OCI-LY3 (cell line): ENCODE data around the gene SAMD9.

Source experiments
- CTCF ChIP-seq: fragments of 200-600, 300-600 bp; sonication (generic); IDR thresholded peaks from 2 replicates; pipeline ENCODE4 v1.5.1; 2014; ENCODE audit warnings: antibody characterized with exemption, low read length, low read depth
- EZH2phosphoT487 ChIP-seq: fragments of 200-600 bp; shearing (Covaris generic); IDR thresholded peaks from 2 replicates; pipeline ENCODE4 v1.6.1; 2018; ENCODE audit warnings: antibody characterized with exemption, mixed run types, low read depth

- TF ChIP-seq CTCF: no peak
- no peak for TF ChIP-seq EZH2phosphoT487
These were observed 66.1 kb downstream of the SAMD9 start for GRCh38 chr7:93051660-93052059.
